ENCODE measurements around the gene ZNF384.

ZNF384 gene

GRCh38 chr12:6653987-6654386 lies 35.2 kb downstream of the ZNF384 start:
- DNase-seq (ENCODE audit: low read depth, low spot score) = no peak

- DNase-seq (ENCODE audit: low read depth, low spot score) = no peak
Measured at GRCh38 chr12:6653342-6653741, 35.8 kb downstream of the ZNF384 start.

GRCh38 chr12:6652391-6652790 lies 36.8 kb downstream of the ZNF384 start:
- no peak for DNase-seq (ENCODE audit: low read depth, low spot score)

GRCh38 chr12:6650832-6651231 lies 38.3 kb downstream of the ZNF384 start:
- no peak for DNase-seq (ENCODE audit: low read depth, low spot score)

- no peak for DNase-seq (ENCODE audit: low read depth, low spot score)
Measured at GRCh38 chr12:6647083-6647604, 42.0 kb downstream of the ZNF384 start, which contains the start of gene ACRBP. TSS of gene ACRBP (minus strand) at chr12:6647432. CDS start at chr12:6647366, 66 bp downstream.

GRCh38 chr12:6646276-6647082 lies 42.7 kb downstream of the ZNF384 start:
- no peak for DNase-seq (ENCODE audit: low read depth, low spot score)

GRCh38 chr12:6644903-6645302 lies 44.3 kb downstream of the ZNF384 start:
- DNase-seq (ENCODE audit: low read depth, low spot score) = no peak

GRCh38 chr12:6644257-6644596 lies 44.9 kb downstream of the ZNF384 start:
- no peak for DNase-seq (ENCODE audit: low read depth, low spot score)

GRCh38 chr12:6643569-6644256 lies 45.5 kb downstream of the ZNF384 start:
- no peak for DNase-seq (ENCODE audit: low read depth, low spot score)

GRCh38 chr12:6641131-6641530 lies 48.0 kb downstream of the ZNF384 start:
- DNase-seq (ENCODE audit: low read depth, low spot score) = no peak

GRCh38 chr12:6640497-6640896 lies 48.7 kb downstream of the ZNF384 start:
- no peak for DNase-seq (ENCODE audit: low read depth, low spot score)

GRCh38 chr12:6639151-6639801 lies 49.9 kb downstream of the ZNF384 start:
- no peak for DNase-seq (ENCODE audit: low read depth, low spot score)

- no peak for DNase-seq (ENCODE audit: low read depth, low spot score)
Measured at GRCh38 chr12:6638305-6638704, 50.9 kb downstream of the ZNF384 start.

- DNase-seq (ENCODE audit: low read depth, low spot score) = no peak
Measured at GRCh38 chr12:6635856-6636531, 53.2 kb downstream of the ZNF384 start, which contains the start of gene LPAR5. TSS of gene LPAR5 (minus strand) at chr12:6635959. CDS start at chr12:6621248, 14,711 bp downstream.

- no peak for DNase-seq (ENCODE audit: low read depth, low spot score)
Measured at GRCh38 chr12:6635375-6635855, 53.8 kb downstream of the ZNF384 start.

- no peak for DNase-seq (ENCODE audit: low read depth, low spot score)
Measured at GRCh38 chr12:6632026-6632983, 56.9 kb downstream of the ZNF384 start.

GRCh38 chr12:6631549-6631961 lies 57.6 kb downstream of the ZNF384 start:
- no peak for DNase-seq (ENCODE audit: low read depth, low spot score)

GRCh38 chr12:6630736-6631135 lies 58.4 kb downstream of the ZNF384 start:
- no peak for DNase-seq (ENCODE audit: low read depth, low spot score)

- no peak for DNase-seq (ENCODE audit: low read depth, low spot score)
Measured at GRCh38 chr12:6627616-6628015, 61.6 kb downstream of the ZNF384 start.

GRCh38 chr12:6626654-6627283 lies 62.4 kb downstream of the ZNF384 start:
- DNase-seq (ENCODE audit: low read depth, low spot score) = no peak
